K562 (cell line): ENCODE measurements around the gene ZNF260. TPM values are rescaled to one million over a fixed set of nuclear protein-coding genes. Genes with fewer than 3 reads are reported as not detected.

Source experiments
- ATAC-seq: fragments of 200-7000 bp; cut with Tn5 transposase; 3 replicates; pipeline ENCODE4 v1.9.1; 2020; ENCODE audit warnings: moderate library complexity
- BruUV-seq: library from RNA; stranded (reverse); fragments of 400-500 nt; replicated peaks from 2 replicates; lab custom pipeline; 2021; lab: Mats Ljungman, UMichigan
- CTCF ChIA-PET: fragments of 300-600 bp; formaldehyde crosslinking; extraction: SDS; loops from one replicate; lab custom pipeline; 2021; ENCODE audit warnings: low intra/inter-chr PET ratio; lab: Yijun Ruan, JAX
- POLR2A ChIA-PET: fragments of 300-600, 350-650 bp; sonication (Branson Sonifier 250); formaldehyde crosslinking; extraction: SDS; loops from one replicate; lab custom pipeline; 2021; ENCODE audit warnings: antibody characterized with exemption, inconsistent platforms; lab: Yijun Ruan, JAX
- DNase-seq, 4 experiments: peaks; one replicate each; pipeline versions ENCODE4 v3.0.0 to v3.0.0-alpha.2; 2011 to 2018; ENCODE audit warnings: low spot score in 3 of 4, mixed read lengths in 3 of 4; ENCODE audit errors: extremely low read depth in 1 of 4
- FAIRE-seq: peaks from 2 replicates; lab custom pipeline; 2011; peaks lifted over from hg19 to GRCh38; lab: Jason Lieb, UNC
- H2AFZ ChIP-seq: 2 replicates; pipeline ENCODE4 v1.6.0; 2011; ENCODE audit warnings: low read depth, low read length, control low read depth, inconsistent platforms
- H3K27ac ChIP-seq: fragments of 200-600 bp; 3 replicates; pipeline ENCODE4 v1.8.0; 2011; ENCODE audit warnings: low read depth, mild to moderate bottlenecking, control low read depth, inconsistent platforms, low read length, moderate library complexity, mixed read lengths; ENCODE audit errors: extremely low read depth
- H3K27me3 ChIP-seq, 2 experiments: fragments of 300-600 bp in 1 of 2; 2 replicates in 1 of 2; 3 replicates in 1 of 2; pipeline versions ENCODE4 v1.6.0 to v1.8.0; 2011; ENCODE audit warnings: inconsistent platforms in 2 of 2, low read length in 2 of 2, mild to moderate bottlenecking in 1 of 2, mixed read lengths in 1 of 2, moderate library complexity in 1 of 2; ENCODE audit not compliant: control insufficient read depth in 2 of 2, insufficient read depth in 2 of 2
- H3K36me3 ChIP-seq: fragments of 300-600 bp; 3 replicates; pipeline ENCODE4 v1.8.0; 2011; ENCODE audit warnings: mild to moderate bottlenecking, low read length, inconsistent platforms; ENCODE audit not compliant: control insufficient read depth, insufficient read depth
- H3K4me1 ChIP-seq, 2 experiments: fragments of 200-600 bp in 1 of 2; replicated peaks in 1 of 2; 2 replicates in 1 of 2; 3 replicates in 1 of 2; pipeline versions ENCODE4 v1.5.1 to v1.8.0; 2011; ENCODE audit warnings: inconsistent platforms in 2 of 2, low read length in 2 of 2, mild to moderate bottlenecking in 1 of 2, mixed read lengths in 1 of 2, moderate library complexity in 1 of 2; ENCODE audit not compliant: control insufficient read depth in 2 of 2, insufficient read depth in 2 of 2
- H3K4me2 ChIP-seq: 2 replicates; pipeline ENCODE4 v1.6.1; 2011; ENCODE audit warnings: low read length, control low read depth, inconsistent platforms, mixed read lengths; ENCODE audit not compliant: insufficient read depth
- H3K4me3 ChIP-seq: fragments of 200-600 bp; sonication (generic), shearing (Covaris generic); 2 replicates; pipeline ENCODE4 v1.5.1; 2016; ENCODE audit warnings: control low read depth, inconsistent platforms
- H3K79me2 ChIP-seq: fragments of 200-600 bp; 3 replicates; pipeline ENCODE4 v1.8.0; 2011; ENCODE audit warnings: low read length, inconsistent platforms; ENCODE audit not compliant: control insufficient read depth, insufficient read depth
- H3K9ac ChIP-seq, 2 experiments: 2 replicates each; pipeline versions ENCODE4 v1.6.0 to v1.6.1; 2011; ENCODE audit warnings: low read depth in 2 of 2, low read length in 2 of 2, control low read depth in 1 of 2, inconsistent platforms in 1 of 2, mild to moderate bottlenecking in 1 of 2, mixed read lengths in 1 of 2; ENCODE audit not compliant: insufficient read depth in 1 of 2
- H3K9me1 ChIP-seq: one replicate; pipeline ENCODE4 v1.6.0; 2011; ENCODE audit warnings: inconsistent platforms, mild to moderate bottlenecking, low read length, moderate library complexity; ENCODE audit not compliant: control insufficient read depth, insufficient read depth
- H3K9me3 ChIP-seq: replicated peaks from 2 replicates; pipeline ENCODE4 v1.5.1; 2011; ENCODE audit warnings: low read depth, low read length, inconsistent platforms; ENCODE audit not compliant: control insufficient read depth, insufficient read depth
- H4K20me1 ChIP-seq: replicated peaks from 2 replicates; pipeline ENCODE4 v1.6.1; 2011; ENCODE audit warnings: low read length, inconsistent platforms, mixed read lengths; ENCODE audit not compliant: control insufficient read depth, insufficient read depth
- BCL6 ChIP-seq: fragments of 250-450 bp; sonication (Bioruptor Pico); IDR thresholded peaks from 2 replicates; pipeline ENCODE4 v1.4.0; 2020
- BRD4 ChIP-seq: fragments of 200-600 bp; sonication (generic); IDR thresholded peaks from 2 replicates; pipeline ENCODE4 v1.6.1; 2017; ENCODE audit warnings: inconsistent platforms
- ESRRB ChIP-seq: fragments of 250-450 bp; sonication (Bioruptor Pico); IDR thresholded peaks from 2 replicates; pipeline ENCODE4 v1.5.0; 2020; ENCODE audit warnings: mild to moderate bottlenecking, moderate library complexity, borderline replicate concordance
- PYGO2 ChIP-seq: fragments of 450-650 bp; IDR thresholded peaks from 2 replicates; pipeline ENCODE4 v1.6.1; 2016; ENCODE audit warnings: mild to moderate bottlenecking, missing genetic modification characterization, moderate library complexity, missing compliant biosample characterization
- SIX5 ChIP-seq, 2 experiments: IDR thresholded peaks; 2 replicates each; pipeline ENCODE4 v1.6.1; 2011; ENCODE audit warnings: low read length in 2 of 2, borderline replicate concordance in 1 of 2, low read depth in 1 of 2, mild to moderate bottlenecking in 1 of 2, moderate library complexity in 1 of 2; ENCODE audit not compliant: insufficient read depth in 1 of 2
- SPI1 ChIP-seq: IDR thresholded peaks from 2 replicates; pipeline ENCODE4 v1.6.1; 2011; ENCODE audit warnings: low read depth, low read length, control low read depth, borderline replicate concordance
- ZNF408 ChIP-seq: fragments of 250-450 bp; sonication (Bioruptor Pico); IDR thresholded peaks from 2 replicates; pipeline ENCODE4 v1.4.0; 2020; ENCODE audit warnings: low read depth, mild to moderate bottlenecking, moderate library complexity
- ZNF561 ChIP-seq: fragments of 450-650 bp; formaldehyde crosslinking; conservative IDR thresholded peaks from 2 replicates; pipeline ENCODE4 v1.4.0; 2020; ENCODE audit warnings: mild to moderate bottlenecking, moderate library complexity
- WGBS: fragments of 100-300 bp; shearing (Covaris generic); methylation state at CpG from one replicate; pipeline ENCODE4 v1.1.6; 2016; ENCODE audit warnings: low coverage, mixed read lengths; ENCODE audit not compliant: insufficient coverage; ENCODE audit errors: missing lambda C conversion rate; 5-methylcytosine and 5-hydroxymethylcytosine counted together
- in situ Hi-C: fragments of 300-500 bp; cut with MboI; formaldehyde crosslinking; loops from 4 replicates; pipeline ENCODE4 v1.15.0; 2018; ENCODE audit warnings: inconsistent platforms, mixed read lengths
- intact Hi-C: fragments of 100-400 bp; cut with micrococcal nuclease; formaldehyde crosslinking; loops from 2 replicates; pipeline ENCODE4 v1.14.2; 2022
- polyA plus RNA-seq, 8 experiments: library from polyadenylated mRNA; depleted of rRNA in 4 of 8; stranded (reverse) in 5 of 8; unstranded in 3 of 8; fragments of >200 nt; fragmentation: Nextera tagmentation in 2 of 8; fragmentation: Illumina TruSeq in 1 of 8; extraction: Ambion mirVana in 2 of 8; extraction: Trizol in 1 of 8; gene quantifications; 2 replicates each; pipeline versions ENCODE4 v1.2.1 to v1.2.3, GENCODE V29; 2011 to 2014; ENCODE audit warnings: inconsistent platforms in 1 of 8, missing spikeins in 1 of 8
- total RNA-seq, 7 experiments: library from RNA; depleted of rRNA in 6 of 7; stranded (reverse); fragments of >200 nt in 6 of 7; fragmentation: Illumina TruSeq in 2 of 7; extraction: Trizol in 2 of 7; gene quantifications; 2 replicates each; pipeline versions ENCODE4 v1.2.1 to v1.2.3, GENCODE V29; 2011 to 2021; ENCODE audit warnings: low replicate concordance in 1 of 7
- TF ChIP-seq, protein P1 (sequence below): fragments of 450-650 bp; formaldehyde crosslinking; IDR thresholded peaks from 2 replicates; pipeline ENCODE4 v1.4.0; 2020; ENCODE audit warnings: mild to moderate bottlenecking, moderate library complexity
- TF ChIP-seq, protein P2 (sequence below): fragments of 250-450 bp; sonication (Bioruptor Pico); IDR thresholded peaks from 2 replicates; pipeline ENCODE4 v1.8.0; 2022; ENCODE audit warnings: inconsistent platforms
- TF ChIP-seq, protein P3 (sequence below), 2 experiments: IDR thresholded peaks; 2 replicates each; pipeline ENCODE4 v1.6.1; 2011; ENCODE audit warnings: borderline replicate concordance in 1 of 2, control low read depth in 1 of 2, low read depth in 1 of 2, low read length in 1 of 2, mild to moderate bottlenecking in 1 of 2, mixed read lengths in 1 of 2, moderate library complexity in 1 of 2; ENCODE audit not compliant: insufficient read depth in 1 of 2, insufficient read length in 1 of 2, poor library complexity in 1 of 2, severe bottlenecking in 1 of 2; ENCODE audit errors: extremely low read depth in 1 of 2

The ZNF260 gene
- total and polyA plus RNA-seq, 9 of the 15 experiments (the other 6 are each of a cell fraction or from before 2014, with no cell fraction given), result 2.6 to 16.6 (median 5.8) TPM

DNA sequence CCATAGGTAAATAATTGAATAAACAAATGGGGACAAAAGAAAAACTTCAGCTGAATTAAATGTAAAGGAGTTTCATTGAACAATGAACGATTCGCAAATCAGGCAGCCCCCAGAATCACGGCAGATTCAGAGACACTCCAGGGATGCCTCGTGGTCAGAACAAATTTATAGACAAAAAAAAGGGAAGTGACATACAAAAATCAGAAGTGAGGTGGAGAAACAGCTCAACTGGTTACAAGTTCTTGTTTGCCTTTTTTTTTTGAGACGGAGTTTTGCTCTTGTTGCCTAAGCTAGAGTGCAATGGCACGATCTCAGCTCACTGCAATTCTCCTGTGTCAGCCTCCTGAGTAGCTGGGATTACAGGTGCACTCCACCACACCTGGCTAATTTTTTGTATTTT lies 44.4 kb downstream of the ZNF260 start:
- no peaks in the 10 kb centered on the region for H4K20me1 ChIP-seq
- no peak overlapping the region for H3K4me3 ChIP-seq
- H3K27me3 ChIP-seq, result no peaks in the 10 kb centered on the region
- no peaks in the 10 kb centered on the region; the same call in 1 of the 2 replicates for H3K9me3 ChIP-seq
- peaks cover 26% of the 10 kb centered on the region for H3K79me2 ChIP-seq
- POLR2A ChIA-PET, result no interaction called here
- no peaks in the 10 kb centered on the region; a peak in 1 of 5 replicates for H3K4me1 ChIP-seq
- in situ Hi-C loops, result no loop called here
- intact Hi-C loops, result no loop called here
- no peaks in the 10 kb centered on the region; the same call in 2 of the 3 replicates for H3K36me3 ChIP-seq
- no peak overlapping the region for H3K4me2 ChIP-seq
- ATAC-seq (no peak), FAIRE-seq (no peak), DNase-seq (no peak)
- CTCF ChIA-PET, result no interaction called here
- TF ChIP-seq SPI1 (peak; percentile 28; the same call in 1 of the 2 replicates), PYGO2 (tag) (no peak)
- H3K27ac ChIP-seq, result no peak overlapping the region
- WGBS, result 90% methylated on average over 5 of the region's 6 CpGs
- no peak overlapping the region for H3K9ac ChIP-seq
- BruUV-seq, result no TSS peak
- H2AFZ ChIP-seq, result no peak overlapping the region
- no peaks in the 10 kb centered on the region for H3K9me1 ChIP-seq

DNA sequence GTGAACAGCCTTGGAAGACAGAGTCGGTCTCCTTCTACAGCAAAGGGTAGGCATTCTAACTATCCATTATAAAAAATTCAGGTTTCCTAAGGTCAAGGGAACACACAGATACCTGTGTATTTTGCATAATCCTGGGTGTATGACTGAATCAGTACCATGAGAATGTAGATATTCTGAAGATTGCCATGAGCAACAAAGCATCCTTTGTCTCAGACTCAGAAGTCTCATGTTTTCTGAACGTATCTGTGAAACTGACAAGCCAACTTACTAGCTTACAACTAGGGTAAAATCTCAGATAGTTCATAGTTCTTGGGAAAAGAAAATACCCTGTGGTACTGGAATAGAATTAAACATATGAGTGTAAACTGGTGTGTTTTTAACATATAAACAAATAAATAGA lies 45.2 kb downstream of the ZNF260 start:
- POLR2A ChIA-PET, result no interaction called here
- in situ Hi-C loops, result no loop called here
- Histone ChIP-seq H4K20me1 (no peaks in the 10 kb centered on the region), H3K4me1 (no peaks in the 10 kb centered on the region; a peak in 1 of 5 replicates), H3K9me3 (no peaks in the 10 kb centered on the region; the same call in 1 of the 2 replicates), H3K9me1 (no peaks in the 10 kb centered on the region), H3K4me2 (no peak overlapping the region), H3K79me2 (peaks cover 18% of the 10 kb centered on the region), H2AFZ (no peak overlapping the region), H3K9ac (no peak overlapping the region), H3K27me3 (no peaks in the 10 kb centered on the region), H3K36me3 (no peaks in the 10 kb centered on the region; the same call in 2 of the 3 replicates), H3K4me3 (no peak overlapping the region), H3K27ac (no peak overlapping the region)
- BruUV-seq, result no TSS peak
- FAIRE-seq (no peak), DNase-seq (no peak), ATAC-seq (no peak)
- 100% methylated on average over 2 of the region's 2 CpGs for WGBS
- intact Hi-C loops, result no loop called here
- CTCF ChIA-PET, result no interaction called here
- TF ChIP-seq ZNF561 (CRISPR knock-in tag), result no peak
- TF ChIP-seq, protein P1, sequence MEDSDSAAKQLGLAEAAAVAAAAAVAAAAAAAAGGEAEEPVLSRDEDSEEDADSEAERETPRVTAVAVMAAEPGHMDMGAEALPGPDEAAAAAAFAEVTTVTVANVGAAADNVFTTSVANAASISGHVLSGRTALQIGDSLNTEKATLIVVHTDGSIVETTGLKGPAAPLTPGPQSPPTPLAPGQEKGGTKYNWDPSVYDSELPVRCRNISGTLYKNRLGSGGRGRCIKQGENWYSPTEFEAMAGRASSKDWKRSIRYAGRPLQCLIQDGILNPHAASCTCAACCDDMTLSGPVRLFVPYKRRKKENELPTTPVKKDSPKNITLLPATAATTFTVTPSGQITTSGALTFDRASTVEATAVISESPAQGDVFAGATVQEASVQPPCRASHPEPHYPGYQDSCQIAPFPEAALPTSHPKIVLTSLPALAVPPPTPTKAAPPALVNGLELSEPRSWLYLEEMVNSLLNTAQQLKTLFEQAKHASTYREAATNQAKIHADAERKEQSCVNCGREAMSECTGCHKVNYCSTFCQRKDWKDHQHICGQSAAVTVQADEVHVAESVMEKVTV (CRISPR knock-in tag), result no peak
- TF ChIP-seq BRD4, result no peak
- TF ChIP-seq ZNF408, result no peak
- TF ChIP-seq, protein P2, sequence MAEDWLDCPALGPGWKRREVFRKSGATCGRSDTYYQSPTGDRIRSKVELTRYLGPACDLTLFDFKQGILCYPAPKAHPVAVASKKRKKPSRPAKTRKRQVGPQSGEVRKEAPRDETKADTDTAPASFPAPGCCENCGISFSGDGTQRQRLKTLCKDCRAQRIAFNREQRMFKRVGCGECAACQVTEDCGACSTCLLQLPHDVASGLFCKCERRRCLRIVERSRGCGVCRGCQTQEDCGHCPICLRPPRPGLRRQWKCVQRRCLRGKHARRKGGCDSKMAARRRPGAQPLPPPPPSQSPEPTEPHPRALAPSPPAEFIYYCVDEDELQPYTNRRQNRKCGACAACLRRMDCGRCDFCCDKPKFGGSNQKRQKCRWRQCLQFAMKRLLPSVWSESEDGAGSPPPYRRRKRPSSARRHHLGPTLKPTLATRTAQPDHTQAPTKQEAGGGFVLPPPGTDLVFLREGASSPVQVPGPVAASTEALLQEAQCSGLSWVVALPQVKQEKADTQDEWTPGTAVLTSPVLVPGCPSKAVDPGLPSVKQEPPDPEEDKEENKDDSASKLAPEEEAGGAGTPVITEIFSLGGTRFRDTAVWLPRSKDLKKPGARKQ (CRISPR knock-in tag), result no peak
- TF ChIP-seq, protein P3, sequence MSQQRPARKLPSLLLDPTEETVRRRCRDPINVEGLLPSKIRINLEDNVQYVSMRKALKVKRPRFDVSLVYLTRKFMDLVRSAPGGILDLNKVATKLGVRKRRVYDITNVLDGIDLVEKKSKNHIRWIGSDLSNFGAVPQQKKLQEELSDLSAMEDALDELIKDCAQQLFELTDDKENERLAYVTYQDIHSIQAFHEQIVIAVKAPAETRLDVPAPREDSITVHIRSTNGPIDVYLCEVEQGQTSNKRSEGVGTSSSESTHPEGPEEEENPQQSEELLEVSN (IDR thresholded peaks at IDR 0.05; ENCODE audit: borderline replicate concordance in 1 of 2, extremely low read depth in 1 of 2, insufficient read depth in 1 of 2, insufficient read length in 1 of 2, low read depth in 1 of 2, low read length in 1 of 2, poor library complexity in 1 of 2, severe bottlenecking in 1 of 2), result no peak
- no peak for TF ChIP-seq ESRRB (CRISPR knock-in tag)
- no peak for TF ChIP-seq SIX5 (IDR thresholded peaks at IDR 0.05; ENCODE audit: borderline replicate concordance in 1 of 2, insufficient read depth in 1 of 2, low read depth in 1 of 2, low read length in 2 of 2)
- TF ChIP-seq BCL6 (CRISPR knock-in tag), result no peak
